KMS-11 (cell line): Measurements from ENCODE around the gene PROC.

Experiments used
- H2AFZ ChIP-seq: fragments of 200-600 bp; sonication (generic); 2 replicates; pipeline ENCODE4 v1.6.1; 2016; ENCODE audit warnings: antibody characterized with exemption, mixed run types, low read depth
- H3K27ac ChIP-seq: fragments of 200-600 bp; sonication (generic); 2 replicates; pipeline ENCODE4 v1.6.1; 2016; ENCODE audit warnings: mild to moderate bottlenecking, mixed run types
- H3K27me3 ChIP-seq: fragments of 200-600 bp; sonication (generic); 2 replicates; pipeline ENCODE4 v1.6.1; 2017; ENCODE audit warnings: mild to moderate bottlenecking, low read depth, mixed run types, moderate library complexity; ENCODE audit not compliant: insufficient read depth
- H3K36me3 ChIP-seq: fragments of 200-600 bp; sonication (generic); 2 replicates; pipeline ENCODE4 v1.6.1; 2017; ENCODE audit warnings: mild to moderate bottlenecking, mixed run types; ENCODE audit not compliant: insufficient read depth
- H3K4me1 ChIP-seq: fragments of 200-600 bp; sonication (generic); 2 replicates; pipeline ENCODE4 v1.6.1; 2016; ENCODE audit warnings: mild to moderate bottlenecking, low read depth, mixed run types; ENCODE audit not compliant: poor library complexity, severe bottlenecking
- H3K4me2 ChIP-seq: fragments of 200-600 bp; sonication (generic); 2 replicates; pipeline ENCODE4 v1.7.0; 2016; ENCODE audit warnings: mild to moderate bottlenecking, mixed run types
- H3K4me3 ChIP-seq: fragments of 200-600 bp; sonication (generic); IDR thresholded peaks from 2 replicates; pipeline ENCODE4 v1.6.1; 2017; ENCODE audit warnings: low read depth, low read length, mixed read lengths; ENCODE audit not compliant: insufficient read depth
- H3K79me2 ChIP-seq: fragments of 200-600 bp; sonication (generic); 2 replicates; pipeline ENCODE4 v1.6.1; 2016; ENCODE audit warnings: low read depth, mixed run types; ENCODE audit not compliant: insufficient read depth
- H3K9ac ChIP-seq: fragments of 200-600 bp; sonication (generic); 2 replicates; pipeline ENCODE4 v1.6.1; 2016; ENCODE audit warnings: mild to moderate bottlenecking, mixed run types
- H4K20me1 ChIP-seq: fragments of 200-600 bp; sonication (generic); 2 replicates; pipeline ENCODE4 v1.6.1; 2016; ENCODE audit warnings: mild to moderate bottlenecking, mixed run types; ENCODE audit not compliant: insufficient read depth
- CTCF ChIP-seq: fragments of 200-600 bp; sonication (generic); conservative IDR thresholded peaks from 2 replicates; pipeline ENCODE4 v1.6.1; 2017; ENCODE audit warnings: low read depth, mild to moderate bottlenecking, antibody characterized with exemption, low read length, moderate library complexity, mixed read lengths

PROC gene

GRCh38 chr2:127426501-127427354 is 8.5 kb downstream of the PROC start:
- H3K27ac ChIP-seq = no peak overlapping the region
- H3K4me1 ChIP-seq = no peaks in the 10 kb centered on the region
- TF ChIP-seq CTCF = no peak
- no peak overlapping the region for H3K4me3 ChIP-seq
- no peak overlapping the region for H3K9ac ChIP-seq
- no peak overlapping the region for H3K4me2 ChIP-seq
- H3K79me2 ChIP-seq = no peaks in the 10 kb centered on the region
- H2AFZ ChIP-seq = no peak overlapping the region
- H3K36me3 ChIP-seq = no peaks in the 10 kb centered on the region
- no peaks in the 10 kb centered on the region for H4K20me1 ChIP-seq
- no peaks in the 10 kb centered on the region for H3K27me3 ChIP-seq

GRCh38 chr2:127427376-127428056 is 9.3 kb downstream of the PROC start:
- Histone ChIP-seq H3K4me2 (no peak overlapping the region), H4K20me1 (no peaks in the 10 kb centered on the region), H3K79me2 (no peaks in the 10 kb centered on the region), H2AFZ (no peak overlapping the region), H3K27ac (no peak overlapping the region), H3K36me3 (no peaks in the 10 kb centered on the region), H3K4me3 (no peak overlapping the region), H3K9ac (no peak overlapping the region), H3K4me1 (no peaks in the 10 kb centered on the region), H3K27me3 (no peaks in the 10 kb centered on the region)
- no peak for TF ChIP-seq CTCF

GRCh38 chr2:127428057-127428814 is 10.0 kb downstream of the PROC start:
- H3K4me2 ChIP-seq = no peak overlapping the region
- TF ChIP-seq CTCF = no peak
- no peaks in the 10 kb centered on the region for H3K79me2 ChIP-seq
- no peaks in the 10 kb centered on the region for H3K36me3 ChIP-seq
- H2AFZ ChIP-seq = no peak overlapping the region
- no peak overlapping the region for H3K4me3 ChIP-seq
- no peak overlapping the region for H3K27ac ChIP-seq
- H3K27me3 ChIP-seq = no peaks in the 10 kb centered on the region
- H3K4me1 ChIP-seq = no peaks in the 10 kb centered on the region
- H3K9ac ChIP-seq = no peak overlapping the region
- no peaks in the 10 kb centered on the region for H4K20me1 ChIP-seq

GRCh38 chr2:127428815-127429109 is 10.5 kb downstream of the PROC start:
- H3K4me1 ChIP-seq = no peaks in the 10 kb centered on the region
- H3K4me2 ChIP-seq = no peak overlapping the region
- H3K36me3 ChIP-seq = no peaks in the 10 kb centered on the region
- no peak overlapping the region for H2AFZ ChIP-seq
- no peaks in the 10 kb centered on the region for H4K20me1 ChIP-seq
- no peak overlapping the region for H3K9ac ChIP-seq
- no peaks in the 10 kb centered on the region for H3K27me3 ChIP-seq
- H3K27ac ChIP-seq = no peak overlapping the region
- H3K4me3 ChIP-seq = no peak overlapping the region
- no peaks in the 10 kb centered on the region for H3K79me2 ChIP-seq
- no peak for TF ChIP-seq CTCF
